ENCODE results near the gene HCFC1R1.

HCFC1R1 gene

GRCh38 chr16:3025032-3026002, 1.6 kb upstream of the HCFC1R1 start:
- no peak for DNase-seq
- Histone ChIP-seq H3K36me3 (replicated peaks; ENCODE audit: insufficient read depth, low read length) (no peaks in the 10 kb centered on the region), H3K4me2 (ENCODE audit: low read depth, low read length) (no peak overlapping the region), H3K4me3 (ENCODE audit: low read length) (no peak overlapping the region), H2AFZ (ENCODE audit: low read length) (no peak overlapping the region), H3K9me3 (replicated peaks; ENCODE audit: insufficient read depth, low read length) (no peaks in the 10 kb centered on the region), H3K27me3 (replicated peaks; ENCODE audit: insufficient read depth, low read length) (peaks cover 24% of the 10 kb centered on the region), H3K27ac (ENCODE audit: low read length) (no peak overlapping the region), H4K20me1 (ENCODE audit: insufficient read depth, low read length) (no peaks in the 10 kb centered on the region), H3F3A (ENCODE audit: insufficient read depth, low read length) (0 out of 2 replicates have a peak, but pooled peaks cover 14% of the 10 kb centered on the region), H3K4me1 (ENCODE audit: low read length) (peaks cover 8% of the 10 kb centered on the region), H3K9ac (ENCODE audit: low read length) (no peak overlapping the region), H3K79me2 (ENCODE audit: low read length) (no peaks in the 10 kb centered on the region), H3K9me2 (replicated peaks; ENCODE audit: insufficient read depth, low read length) (no peaks in the 10 kb centered on the region)
- TF ChIP-seq CTCF (IDR thresholded peaks at IDR 0.05; ENCODE audit: low read length): no peak

- Histone ChIP-seq H3K4me1 (ENCODE audit: low read length) (peaks cover 8% of the 10 kb centered on the region), H3K9me3 (replicated peaks; ENCODE audit: insufficient read depth, low read length) (no peaks in the 10 kb centered on the region)
Observed at GRCh38 chr16:3023415-3023668, 400 bp downstream of the HCFC1R1 start.

DNA sequence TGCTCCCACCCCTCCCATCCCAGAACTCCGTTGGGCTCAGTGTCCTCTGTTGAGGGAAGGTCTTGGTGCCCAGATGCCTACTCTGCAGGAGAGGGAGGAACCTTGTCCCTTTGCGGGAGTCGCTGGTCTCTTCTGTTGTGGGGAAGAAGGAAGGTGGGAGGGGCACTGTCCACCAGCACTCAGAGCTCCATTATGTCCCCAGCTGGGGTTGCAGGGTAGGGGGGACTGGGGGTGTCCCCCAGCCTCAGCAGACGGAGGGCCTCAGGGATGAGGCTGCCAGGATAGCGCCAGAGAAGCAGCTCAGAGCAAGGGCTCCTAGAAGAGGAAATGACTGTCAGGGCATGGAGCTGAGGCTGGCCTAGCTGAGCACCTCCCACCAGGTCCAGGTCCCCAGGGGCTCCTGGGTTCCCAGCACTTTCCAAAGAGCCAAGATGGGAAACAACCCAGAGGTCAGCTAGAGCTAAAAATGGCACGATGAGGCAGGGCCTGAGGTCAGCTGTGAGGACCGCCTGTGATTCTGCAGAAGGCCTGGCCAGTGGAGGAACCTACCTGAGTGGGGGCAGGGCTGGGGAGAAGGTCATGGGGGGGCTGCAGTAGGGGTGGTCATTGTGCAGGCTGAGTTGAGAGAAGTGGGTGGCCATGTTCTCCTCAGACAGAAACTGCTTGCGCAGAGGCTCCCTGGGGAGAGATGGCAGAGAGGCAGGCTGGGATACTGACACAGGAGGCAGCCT, 893 bp downstream of the HCFC1R1 start:
- Histone ChIP-seq H3K27ac (ENCODE audit: low read length) (no peak overlapping the region), H2AFZ (ENCODE audit: low read length) (no peak overlapping the region), H3K9ac (ENCODE audit: low read length) (peak overlapping the region; percentile 82; the same call in 1 of the 2 replicates), H3K4me2 (ENCODE audit: low read depth, low read length) (peak overlapping the region; percentile 74; the same call in 1 of the 2 replicates), H3K27me3 (replicated peaks; ENCODE audit: insufficient read depth, low read length) (peaks cover 20% of the 10 kb centered on the region), H4K20me1 (ENCODE audit: insufficient read depth, low read length) (no peaks in the 10 kb centered on the region), H3F3A (ENCODE audit: insufficient read depth, low read length) (0 out of 2 replicates have a peak, but pooled peaks cover 12% of the 10 kb centered on the region), H3K36me3 (replicated peaks; ENCODE audit: insufficient read depth, low read length) (no peaks in the 10 kb centered on the region), H3K9me3 (replicated peaks; ENCODE audit: insufficient read depth, low read length) (no peaks in the 10 kb centered on the region), H3K4me1 (ENCODE audit: low read length) (peaks cover 6% of the 10 kb centered on the region), H3K79me2 (ENCODE audit: low read length) (no peaks in the 10 kb centered on the region), H3K4me3 (ENCODE audit: low read length) (peak overlapping the region; percentile 78), H3K9me2 (replicated peaks; ENCODE audit: insufficient read depth, low read length) (no peaks in the 10 kb centered on the region)
- DNase-seq: peak; percentile 2
- no peak for TF ChIP-seq EZH2 (optimal IDR thresholded peaks at IDR 0.05; ENCODE audit: low read depth, low read length)

More at GRCh38 chr16:3023415-3023668, 400 bp downstream of the HCFC1R1 start:
- H2AFZ ChIP-seq (ENCODE audit: low read length): peak overlapping the region; percentile 86
- H4K20me1 ChIP-seq (ENCODE audit: insufficient read depth, low read length): no peaks in the 10 kb centered on the region
- TF ChIP-seq EZH2 (optimal IDR thresholded peaks at IDR 0.05; ENCODE audit: low read depth, low read length): no peak
- no peak for TF ChIP-seq EZH2phosphoT487 (IDR thresholded peaks at IDR 0.05; ENCODE audit: low read length)
- TF ChIP-seq CTCF (IDR thresholded peaks at IDR 0.05; ENCODE audit: low read length): no peak
- H3K27ac ChIP-seq (ENCODE audit: low read length): no peak overlapping the region
- H3K9me2 ChIP-seq (replicated peaks; ENCODE audit: insufficient read depth, low read length): no peaks in the 10 kb centered on the region
- H3K27me3 ChIP-seq (replicated peaks; ENCODE audit: insufficient read depth, low read length): peaks cover 15% of the 10 kb centered on the region
- peak; percentile 12 for DNase-seq
- H3F3A ChIP-seq (ENCODE audit: insufficient read depth, low read length): 0 out of 2 replicates have a peak, but pooled peaks cover 14% of the 10 kb centered on the region
- no peaks in the 10 kb centered on the region for H3K79me2 ChIP-seq (ENCODE audit: low read length)
- peak overlapping the region; percentile 74 for H3K4me2 ChIP-seq (ENCODE audit: low read depth, low read length)
- peak overlapping the region; percentile 82; the same call in 1 of the 2 replicates for H3K9ac ChIP-seq (ENCODE audit: low read length)
- peak overlapping the region; percentile 78 for H3K4me3 ChIP-seq (ENCODE audit: low read length)
- H3K36me3 ChIP-seq (replicated peaks; ENCODE audit: insufficient read depth, low read length): no peaks in the 10 kb centered on the region
